SU-DHL-6 (cell line): ENCODE results near the gene ZGLP1.

Experiments
- H2AFZ ChIP-seq: fragments of 200-600 bp; sonication (generic); 2 replicates; pipeline ENCODE4 v1.6.1; 2014; ENCODE audit warnings: low read depth, mild to moderate bottlenecking, moderate library complexity, mixed read lengths, antibody characterized with exemption, low read length; ENCODE audit not compliant: severe bottlenecking
- H3F3A ChIP-seq: fragments of 200-600 bp; shearing (Covaris generic); 2 replicates; pipeline ENCODE4 v1.6.0; 2016; ENCODE audit warnings: antibody characterized with exemption, mild to moderate bottlenecking; ENCODE audit not compliant: insufficient read depth
- H3K27ac ChIP-seq: fragments of 200-600 bp; sonication (generic); 2 replicates; pipeline ENCODE4 v1.5.1; 2016; ENCODE audit warnings: low read depth, mild to moderate bottlenecking, low read length, moderate library complexity, mixed read lengths
- H3K27me3 ChIP-seq: fragments of 200-600 bp; sonication (generic), shearing (Covaris generic); 2 replicates; pipeline ENCODE4 v1.6.0; 2014; ENCODE audit warnings: mild to moderate bottlenecking, low read length
- H3K36me3 ChIP-seq: fragments of 200-600 bp; sonication (generic); 2 replicates; pipeline ENCODE4 v1.6.1; 2014; ENCODE audit warnings: mild to moderate bottlenecking, low read length, mixed read lengths
- H3K4me2 ChIP-seq: fragments of 300-600, 200-600 bp; shearing (Covaris generic), sonication (generic); 2 replicates; pipeline ENCODE4 v1.6.0; 2014; ENCODE audit warnings: low read length, low read depth, mild to moderate bottlenecking; ENCODE audit not compliant: poor library complexity, severe bottlenecking
- H3K4me3 ChIP-seq: fragments of 200-600 bp; sonication (generic); 2 replicates; pipeline ENCODE4 v1.5.1; 2014; ENCODE audit warnings: antibody characterized with exemption, low read length, mild to moderate bottlenecking, mixed read lengths; ENCODE audit not compliant: insufficient read depth, poor library complexity, severe bottlenecking
- H3K79me2 ChIP-seq: fragments of 200-600 bp; sonication (generic); 2 replicates; pipeline ENCODE4 v1.6.1; 2014; ENCODE audit warnings: mild to moderate bottlenecking, low read length, moderate library complexity; ENCODE audit not compliant: insufficient read depth
- H3K9ac ChIP-seq: fragments of 200-600 bp; sonication (generic); 2 replicates; pipeline ENCODE4 v1.7.0; 2014; ENCODE audit warnings: mild to moderate bottlenecking, low read length
- H3K9me2 ChIP-seq: fragments of 200-600 bp; sonication (generic); replicated peaks from 2 replicates; pipeline ENCODE4 v1.6.1; 2014; ENCODE audit warnings: low read length; ENCODE audit not compliant: insufficient read depth
- H3K9me3 ChIP-seq: fragments of 200-600 bp; sonication (generic); 2 replicates; pipeline ENCODE4 v1.6.1; 2014; ENCODE audit warnings: low read length, mixed read lengths; ENCODE audit not compliant: insufficient read depth
- H4K20me1 ChIP-seq: fragments of 200-600 bp; sonication (generic); 2 replicates; pipeline ENCODE4 v1.6.1; 2014; ENCODE audit warnings: low read depth, mild to moderate bottlenecking, antibody characterized with exemption, low read length, moderate library complexity, mixed read lengths
- EZH2phosphoT487 ChIP-seq: fragments of 200-600 bp; sonication (generic), shearing (Covaris generic); conservative IDR thresholded peaks from 2 replicates; pipeline ENCODE4 v1.6.1; 2018; ENCODE audit warnings: mild to moderate bottlenecking, antibody characterized with exemption, low read length, moderate library complexity, mixed read lengths
- TF ChIP-seq, protein P1 (sequence below): fragments of 200-600 bp; sonication (generic); IDR thresholded peaks from one replicate; pipeline ENCODE4 v1.5.1; 2017; ENCODE audit warnings: antibody characterized with exemption, mild to moderate bottlenecking, low read length, moderate library complexity; ENCODE audit not compliant: insufficient read depth, poor library complexity, severe bottlenecking

Gene ZGLP1

DNA sequence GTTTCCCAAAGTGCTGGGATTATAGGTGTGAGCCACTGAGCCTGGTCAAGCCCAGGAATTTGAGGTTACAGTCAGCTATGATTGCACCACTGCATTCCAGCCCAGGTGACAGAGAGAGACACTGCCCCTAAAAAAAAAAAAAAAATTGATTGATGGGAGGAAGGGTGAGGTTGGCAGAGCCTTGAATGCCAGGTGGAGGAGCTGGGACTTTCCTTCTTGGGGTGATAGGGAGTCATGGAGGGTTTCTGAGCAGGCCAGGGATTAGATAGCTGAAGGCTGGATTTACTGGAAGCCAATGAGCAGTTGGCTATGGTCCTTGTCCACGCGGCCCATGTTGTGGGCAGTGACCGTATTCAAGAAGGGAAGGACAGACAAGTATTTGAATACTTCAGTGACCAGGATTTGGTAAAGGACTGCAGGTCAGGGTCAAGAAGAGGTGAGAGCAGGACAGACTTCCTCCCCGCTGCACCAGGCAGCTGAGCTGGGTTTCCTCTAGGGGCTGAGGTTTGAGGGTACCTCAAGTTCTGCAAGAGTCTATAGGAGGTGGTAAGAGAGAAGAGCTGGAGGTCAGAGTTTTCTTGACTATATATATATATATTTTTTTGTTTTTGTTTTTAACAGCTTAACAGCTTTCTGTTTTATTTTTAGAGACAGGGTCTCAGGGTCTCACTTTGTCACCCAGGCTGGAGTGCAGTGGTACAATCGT lies 29.7 kb downstream of the ZGLP1 start:
- Histone ChIP-seq H3K4me2 (no peak overlapping the region), H3K27ac (no peak overlapping the region), H3K36me3 (no peaks in the 10 kb centered on the region), H3K4me3 (no peak overlapping the region), H3F3A (no peaks in the 10 kb centered on the region), H3K9me2 (no peaks in the 10 kb centered on the region), H3K79me2 (0 out of 2 replicates have a peak, but pooled peaks cover 7% of the 10 kb centered on the region), H3K9me3 (no peaks in the 10 kb centered on the region), H3K9ac (no peak overlapping the region), H4K20me1 (no peaks in the 10 kb centered on the region), H3K27me3 (no peaks in the 10 kb centered on the region), H2AFZ (no peak overlapping the region)
- TF ChIP-seq, protein P1, sequence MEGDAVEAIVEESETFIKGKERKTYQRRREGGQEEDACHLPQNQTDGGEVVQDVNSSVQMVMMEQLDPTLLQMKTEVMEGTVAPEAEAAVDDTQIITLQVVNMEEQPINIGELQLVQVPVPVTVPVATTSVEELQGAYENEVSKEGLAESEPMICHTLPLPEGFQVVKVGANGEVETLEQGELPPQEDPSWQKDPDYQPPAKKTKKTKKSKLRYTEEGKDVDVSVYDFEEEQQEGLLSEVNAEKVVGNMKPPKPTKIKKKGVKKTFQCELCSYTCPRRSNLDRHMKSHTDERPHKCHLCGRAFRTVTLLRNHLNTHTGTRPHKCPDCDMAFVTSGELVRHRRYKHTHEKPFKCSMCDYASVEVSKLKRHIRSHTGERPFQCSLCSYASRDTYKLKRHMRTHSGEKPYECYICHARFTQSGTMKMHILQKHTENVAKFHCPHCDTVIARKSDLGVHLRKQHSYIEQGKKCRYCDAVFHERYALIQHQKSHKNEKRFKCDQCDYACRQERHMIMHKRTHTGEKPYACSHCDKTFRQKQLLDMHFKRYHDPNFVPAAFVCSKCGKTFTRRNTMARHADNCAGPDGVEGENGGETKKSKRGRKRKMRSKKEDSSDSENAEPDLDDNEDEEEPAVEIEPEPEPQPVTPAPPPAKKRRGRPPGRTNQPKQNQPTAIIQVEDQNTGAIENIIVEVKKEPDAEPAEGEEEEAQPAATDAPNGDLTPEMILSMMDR: no peak
- TF ChIP-seq EZH2phosphoT487: no peak

DNA sequence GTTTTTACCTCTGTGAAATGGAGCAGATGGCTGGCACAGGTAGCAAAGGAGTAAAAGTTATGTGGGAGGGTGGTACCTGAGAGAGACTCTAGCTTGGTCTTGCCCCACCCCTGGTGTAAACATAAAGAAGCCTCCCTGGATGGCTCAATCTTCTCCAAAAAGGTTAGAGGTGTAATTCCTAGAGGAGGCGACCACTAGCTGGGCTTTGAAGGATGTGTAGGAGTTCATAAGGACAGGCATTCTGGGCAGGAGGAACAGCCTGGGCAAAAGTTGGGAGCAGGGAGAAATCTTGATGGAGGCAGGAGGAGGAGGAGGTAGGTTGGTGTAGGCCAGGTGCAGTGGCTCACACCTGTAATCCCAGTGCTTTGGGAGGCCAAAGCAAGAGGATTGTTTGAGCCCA lies 30.7 kb downstream of the ZGLP1 start:
- no peak for TF ChIP-seq EZH2phosphoT487
- TF ChIP-seq, protein P1: no peak
- H3K9me2 ChIP-seq: no peaks in the 10 kb centered on the region
- H3K27me3 ChIP-seq: no peaks in the 10 kb centered on the region
- H3K9ac ChIP-seq: no peak overlapping the region
- no peak overlapping the region for H3K27ac ChIP-seq
- H3K4me3 ChIP-seq: no peak overlapping the region
- 0 out of 2 replicates have a peak, but pooled peaks cover 7% of the 10 kb centered on the region for H3K79me2 ChIP-seq
- H4K20me1 ChIP-seq: no peaks in the 10 kb centered on the region
- H3K4me2 ChIP-seq: no peak overlapping the region
- no peaks in the 10 kb centered on the region for H3F3A ChIP-seq
- H3K9me3 ChIP-seq: no peaks in the 10 kb centered on the region
- H3K36me3 ChIP-seq: no peaks in the 10 kb centered on the region
- no peak overlapping the region for H2AFZ ChIP-seq

DNA sequence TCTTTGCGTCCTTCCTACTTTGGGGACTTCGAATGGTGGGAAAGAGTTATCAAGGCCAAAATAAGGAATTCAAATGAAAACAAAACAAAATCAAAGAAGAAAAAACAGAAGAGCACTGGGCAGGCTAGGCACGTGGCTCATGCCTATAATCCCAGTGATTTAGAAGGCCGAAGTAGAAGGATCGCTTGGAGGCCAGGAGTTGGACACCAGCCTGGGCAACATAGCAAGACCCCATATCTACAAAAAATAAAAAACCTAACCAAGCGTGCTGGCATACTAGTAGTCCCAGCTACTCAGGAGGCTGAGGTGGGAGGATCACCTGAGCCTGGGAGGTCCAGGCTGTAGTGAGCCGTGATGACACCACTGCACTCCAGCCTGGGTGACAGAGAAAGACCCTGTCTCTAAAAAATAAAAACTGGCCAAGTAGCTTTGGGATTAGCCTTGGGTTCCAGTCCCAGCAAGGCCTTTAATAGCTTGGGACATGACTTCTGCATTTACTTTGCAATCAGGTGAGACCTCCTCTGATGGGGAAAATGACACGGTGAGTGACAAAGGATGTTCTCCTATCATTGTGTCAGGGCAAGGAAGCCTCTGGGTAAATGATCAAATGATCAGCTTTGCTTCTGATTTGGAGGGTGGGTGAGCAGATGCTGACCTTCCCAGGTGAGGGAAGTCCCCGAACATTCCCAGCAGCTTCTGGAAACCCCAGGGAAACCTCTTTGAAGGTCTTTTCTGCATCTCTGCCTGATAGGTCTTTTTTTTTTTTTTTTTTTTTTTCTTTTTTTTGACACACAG lies 31.6 kb downstream of the ZGLP1 start:
- H3K4me3 ChIP-seq: no peak overlapping the region
- H2AFZ ChIP-seq: no peak overlapping the region
- H3K27me3 ChIP-seq: no peaks in the 10 kb centered on the region
- H3F3A ChIP-seq: no peaks in the 10 kb centered on the region
- no peak overlapping the region for H3K27ac ChIP-seq
- no peak overlapping the region for H3K9ac ChIP-seq
- no peaks in the 10 kb centered on the region for H3K9me2 ChIP-seq
- no peak overlapping the region for H3K4me2 ChIP-seq
- no peaks in the 10 kb centered on the region for H4K20me1 ChIP-seq
- H3K79me2 ChIP-seq: 0 out of 2 replicates have a peak, but pooled peaks cover 8% of the 10 kb centered on the region
- H3K9me3 ChIP-seq: no peaks in the 10 kb centered on the region
- TF ChIP-seq, protein P1: no peak
- TF ChIP-seq EZH2phosphoT487: no peak
- no peaks in the 10 kb centered on the region for H3K36me3 ChIP-seq
